HFF-Myc (cell line): ENCODE data around the gene ASS1.

Experiments
- DNase-seq: peaks from one replicate; pipeline ENCODE4 v3.0.0-alpha.2; 2011; ENCODE audit warnings: low read depth; ENCODE audit errors: extremely low read depth
- H3K4me3 ChIP-seq: replicated peaks from 2 replicates; pipeline ENCODE4 v1.5.1; 2011; ENCODE audit warnings: low read depth, mild to moderate bottlenecking, control low read depth, low read length
- TF ChIP-seq, protein P1 (sequence below): IDR thresholded peaks from 2 replicates; pipeline ENCODE4 v1.5.1; 2012; ENCODE audit warnings: mild to moderate bottlenecking, low read depth, low read length, control low read depth; ENCODE audit errors: missing control alignments

ASS1 gene

DNA sequence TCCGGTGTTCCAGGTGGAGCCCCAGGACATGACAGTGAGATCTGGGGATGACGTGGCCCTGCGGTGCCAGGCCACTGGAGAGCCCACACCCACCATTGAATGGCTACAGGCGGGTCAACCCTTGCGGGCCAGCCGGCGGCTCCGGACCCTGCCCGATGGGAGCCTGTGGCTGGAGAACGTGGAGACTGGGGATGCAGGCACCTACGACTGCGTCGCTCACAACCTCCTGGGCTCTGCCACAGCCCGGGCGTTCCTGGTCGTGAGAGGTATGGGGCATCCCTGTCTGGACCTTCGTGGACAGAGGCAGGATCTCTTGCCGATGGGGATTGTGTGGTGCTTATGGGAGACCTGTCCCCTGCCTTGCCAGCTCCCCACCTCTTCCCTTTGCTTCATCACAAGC is 26.0 kb upstream of the ASS1 start:
- DNase-seq = no peak
- TF ChIP-seq, protein P1, sequence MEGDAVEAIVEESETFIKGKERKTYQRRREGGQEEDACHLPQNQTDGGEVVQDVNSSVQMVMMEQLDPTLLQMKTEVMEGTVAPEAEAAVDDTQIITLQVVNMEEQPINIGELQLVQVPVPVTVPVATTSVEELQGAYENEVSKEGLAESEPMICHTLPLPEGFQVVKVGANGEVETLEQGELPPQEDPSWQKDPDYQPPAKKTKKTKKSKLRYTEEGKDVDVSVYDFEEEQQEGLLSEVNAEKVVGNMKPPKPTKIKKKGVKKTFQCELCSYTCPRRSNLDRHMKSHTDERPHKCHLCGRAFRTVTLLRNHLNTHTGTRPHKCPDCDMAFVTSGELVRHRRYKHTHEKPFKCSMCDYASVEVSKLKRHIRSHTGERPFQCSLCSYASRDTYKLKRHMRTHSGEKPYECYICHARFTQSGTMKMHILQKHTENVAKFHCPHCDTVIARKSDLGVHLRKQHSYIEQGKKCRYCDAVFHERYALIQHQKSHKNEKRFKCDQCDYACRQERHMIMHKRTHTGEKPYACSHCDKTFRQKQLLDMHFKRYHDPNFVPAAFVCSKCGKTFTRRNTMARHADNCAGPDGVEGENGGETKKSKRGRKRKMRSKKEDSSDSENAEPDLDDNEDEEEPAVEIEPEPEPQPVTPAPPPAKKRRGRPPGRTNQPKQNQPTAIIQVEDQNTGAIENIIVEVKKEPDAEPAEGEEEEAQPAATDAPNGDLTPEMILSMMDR = no peak
- H3K4me3 ChIP-seq = no peak overlapping the region

- TF ChIP-seq, protein P1 = no peak
- DNase-seq = no peak
Measured at GRCh38 chr9:130419521-130420035, 25.2 kb upstream of the ASS1 start.

DNA sequence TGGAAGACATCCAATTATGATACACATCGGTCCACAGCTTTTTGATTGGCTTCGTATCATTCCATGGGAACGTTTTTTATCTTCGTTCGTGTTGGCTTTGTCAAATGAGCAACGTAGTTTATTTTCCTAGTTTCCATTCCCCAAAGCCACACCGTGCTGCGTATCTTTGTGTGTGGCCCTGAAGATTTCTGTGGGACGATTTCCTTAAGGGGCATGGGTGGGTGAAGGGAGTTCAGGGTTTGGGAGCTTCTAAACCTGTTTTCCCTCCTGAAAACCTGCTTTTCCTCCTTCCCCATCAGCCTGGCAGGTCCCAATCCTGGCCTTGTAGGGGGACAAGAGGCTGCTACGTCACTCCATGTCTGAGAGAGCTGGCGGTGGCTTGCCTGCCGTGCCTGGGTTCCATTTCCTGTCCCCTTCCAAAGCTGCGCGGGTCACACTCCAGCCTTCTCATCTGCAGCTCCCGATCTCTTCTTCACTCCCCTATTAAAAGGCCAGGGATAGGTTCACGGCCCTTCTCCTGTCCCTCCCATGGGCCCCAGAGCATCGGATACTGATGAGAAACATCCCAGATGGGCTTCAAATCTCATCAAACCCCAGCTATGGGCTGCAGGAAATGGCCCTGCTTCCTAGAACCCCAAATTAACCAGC is 23.5 kb upstream of the ASS1 start:
- peak; percentile 33 for DNase-seq
- no peak overlapping the region for H3K4me3 ChIP-seq
- TF ChIP-seq, protein P1 = no peak

More at GRCh38 chr9:130419521-130420035, 25.2 kb upstream of the ASS1 start:
- H3K4me3 ChIP-seq = no peak overlapping the region

GRCh38 chr9:130421802-130422276 is 22.9 kb upstream of the ASS1 start:
- H3K4me3 ChIP-seq = no peak overlapping the region
- peak; percentile 65 for DNase-seq
- TF ChIP-seq, protein P1 = no peak

DNA sequence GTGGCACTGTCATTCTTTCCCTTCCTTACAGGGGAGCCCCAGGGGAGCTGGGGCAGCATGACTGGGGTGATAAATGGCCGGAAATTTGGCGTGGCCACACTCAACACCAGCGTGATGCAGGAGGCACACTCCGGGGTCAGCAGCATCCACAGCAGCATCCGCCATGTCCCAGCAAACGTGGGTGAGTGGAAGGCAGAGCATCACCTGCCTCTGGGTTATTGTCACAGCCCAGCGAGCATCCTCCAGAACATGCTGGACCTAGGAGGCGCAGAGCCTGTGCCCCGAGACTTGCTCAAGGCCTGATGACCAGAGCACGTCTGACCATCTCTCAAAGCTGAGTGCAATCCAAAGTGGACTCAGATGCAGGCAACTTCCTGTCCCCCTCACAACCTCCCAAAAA is 22.2 kb upstream of the ASS1 start:
- H3K4me3 ChIP-seq = no peak overlapping the region
- TF ChIP-seq, protein P1 = no peak
- DNase-seq = no peak

GRCh38 chr9:130423272-130423671 is 21.5 kb upstream of the ASS1 start:
- TF ChIP-seq, protein P1 = no peak
- no peak overlapping the region for H3K4me3 ChIP-seq
- DNase-seq = no peak
